Kidney (tissue), 14 donors: Measurements from ENCODE around the gene SNED1. TPM values are rescaled to one million over a fixed set of nuclear protein-coding genes. Genes with fewer than 3 reads are reported as not detected.
A peak's percentile ranks its signal among the peaks of the same experiment; 100 is the strongest.

Source experiments
- DNase-seq, 5 donors: peaks; one replicate each; pipeline ENCODE4 v3.0.0-alpha.2; 2013 to 2020
- FAIRE-seq: peaks from 2 replicates; lab custom pipeline; 2012; peaks lifted over from hg19 to GRCh38; lab: Jason Lieb, UNC
- H3K27ac ChIP-seq, 2 donors: one replicate each; pipeline ENCODE4 v1.7.0; 2013; ENCODE audit warnings: low read depth in 2 of 2, low read length in 2 of 2, inconsistent platforms in 1 of 2
- H3K27me3 ChIP-seq: one replicate; pipeline ENCODE4 v1.7.1; 2013; ENCODE audit warnings: low read length, inconsistent platforms; ENCODE audit not compliant: control insufficient read depth, insufficient read depth
- H3K36me3 ChIP-seq, 3 donors: one replicate each; pipeline versions ENCODE4 v1.7.0 to v1.7.1; 2013; ENCODE audit warnings: low read length in 3 of 3, control low read depth in 1 of 3, inconsistent platforms in 1 of 3; ENCODE audit not compliant: insufficient read depth in 3 of 3, control insufficient read depth in 2 of 3
- H3K4me1 ChIP-seq, 3 donors: one replicate each; pipeline versions ENCODE4 v1.7.0 to v1.7.1; 2013; ENCODE audit warnings: low read length in 3 of 3, inconsistent platforms in 1 of 3, low read depth in 1 of 3; ENCODE audit not compliant: control insufficient read depth in 2 of 3, insufficient read depth in 2 of 3
- H3K4me3 ChIP-seq, 3 donors: one replicate each; pipeline versions ENCODE4 v1.7.0 to v1.8.1; 2013; ENCODE audit warnings: low read length in 3 of 3, control low read depth in 1 of 3, inconsistent platforms in 1 of 3
- H3K9ac ChIP-seq, 3 donors: one replicate each; pipeline versions ENCODE4 v1.7.0 to v1.7.1; 2013; ENCODE audit warnings: low read length in 3 of 3, control low read depth in 1 of 3, inconsistent platforms in 1 of 3
- H3K9me3 ChIP-seq, 3 donors: one replicate each; pipeline versions ENCODE4 v1.7.0 to v1.7.1; 2013; ENCODE audit warnings: low read length in 3 of 3, control low read depth in 1 of 3, inconsistent platforms in 1 of 3; ENCODE audit not compliant: control insufficient read depth in 2 of 3, insufficient read depth in 1 of 3
- CTCF ChIP-seq: IDR thresholded peaks from 3 replicates; pipeline ENCODE4 v1.5.1; 2012; ENCODE audit warnings: mild to moderate bottlenecking, moderate library complexity, borderline replicate concordance; ENCODE audit not compliant: insufficient read depth; ENCODE audit errors: extremely low read depth
- intact Hi-C: fragments of 100-400 bp; cut with DNase I; formaldehyde crosslinking; loops from one replicate; pipeline ENCODE4 v1.11.1; 2022
- polyA plus RNA-seq: library from polyadenylated mRNA; stranded (reverse); fragments of 350-450 nt; fragmentation: Illumina TruSeq; extraction: RNeasy Lipid Tissue Mini Kit (QIAGEN cat#74804); gene quantifications from one replicate; pipeline ENCODE4 v1.2.3, GENCODE V29; 2014; ENCODE audit warnings: low read depth, low replicate concordance; ENCODE audit not compliant: insufficient read depth
- total RNA-seq: library from RNA; stranded (reverse); fragmentation: NEBNext Ultra II Directional; extraction: Animal tissue kit (Norgen Biotek cat#: 25700); gene quantifications from one replicate; pipeline ENCODE4 v1.2.1, GENCODE V29; 2021
- donor health status: control.
- donor health status: control.
- donor health status: control.
- donor health status: control.
- donor health status: control.
- donor health status: DM: yes; HTN: yes; CAD: no.
- donor health status: Normal renal cell carcinoma (clear cell type).

The SNED1 gene
- total and polyA plus RNA-seq, 2 donors from 2014 or later: 3.0 to 42.1 TPM

GRCh38 chr2:240983361-240983995, 14.9 kb upstream of the SNED1 start:
- H3K27ac ChIP-seq: no peak overlapping the region

DNA sequence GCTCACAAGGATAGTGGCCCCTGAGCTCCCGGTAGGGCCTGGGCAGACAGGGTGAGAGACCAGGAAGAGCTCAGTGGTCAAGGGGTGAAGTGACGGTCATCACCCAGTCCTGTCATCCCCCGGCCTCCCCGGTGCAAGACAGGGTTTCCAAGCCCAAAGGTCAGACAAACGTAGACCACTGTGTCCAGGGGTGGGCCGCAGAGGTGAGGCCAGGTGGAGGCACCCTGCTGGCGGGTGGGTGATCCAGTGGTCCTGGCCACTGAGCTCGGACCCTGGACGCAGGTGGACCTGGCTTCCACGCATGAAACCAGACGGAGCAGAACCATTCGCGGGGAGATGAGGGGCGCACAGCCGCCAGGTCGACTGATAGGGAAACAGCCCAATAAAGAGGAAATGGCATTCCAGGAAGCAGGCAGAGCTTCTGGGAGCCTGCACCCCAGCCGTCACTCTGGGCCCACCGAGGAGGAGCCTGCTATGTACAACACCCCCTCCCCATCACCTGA, 14.4 kb upstream of the SNED1 start:
- H3K9me3 ChIP-seq: peaks cover 0 to 3% (median 0%) of the 10 kb centered on the region in 3 donors
- peaks cover 0 to 15% (median 0%) of the 10 kb centered on the region in 3 donors for H3K4me1 ChIP-seq
- peak in 1 of 5 donors; percentile 66 for DNase-seq
- FAIRE-seq: no peak
- H3K27ac ChIP-seq: no peak overlapping the region
- intact Hi-C loops: no loop called here
- no peak overlapping the region for H3K9ac ChIP-seq
- H3K4me3 ChIP-seq: no peak overlapping the region
- no peak for TF ChIP-seq CTCF
- H3K27me3 ChIP-seq: no peaks in the 10 kb centered on the region
- H3K36me3 ChIP-seq: no peaks in the 10 kb centered on the region

More at GRCh38 chr2:240983361-240983995, 14.9 kb upstream of the SNED1 start:
- TF ChIP-seq CTCF: peak; percentile 45
- H3K4me3 ChIP-seq: no peak overlapping the region
- DNase-seq: peak; percentile 71 to 84 (median 74)
- peaks cover 0 to 3% (median 0%) of the 10 kb centered on the region in 3 donors for H3K9me3 ChIP-seq
- no peak for FAIRE-seq
- peaks cover 0 to 15% (median 0%) of the 10 kb centered on the region in 3 donors for H3K4me1 ChIP-seq
- no peaks in the 10 kb centered on the region for H3K27me3 ChIP-seq
- intact Hi-C loops: no loop called here
- no peaks in the 10 kb centered on the region for H3K36me3 ChIP-seq
- H3K9ac ChIP-seq: no peak overlapping the region

DNA sequence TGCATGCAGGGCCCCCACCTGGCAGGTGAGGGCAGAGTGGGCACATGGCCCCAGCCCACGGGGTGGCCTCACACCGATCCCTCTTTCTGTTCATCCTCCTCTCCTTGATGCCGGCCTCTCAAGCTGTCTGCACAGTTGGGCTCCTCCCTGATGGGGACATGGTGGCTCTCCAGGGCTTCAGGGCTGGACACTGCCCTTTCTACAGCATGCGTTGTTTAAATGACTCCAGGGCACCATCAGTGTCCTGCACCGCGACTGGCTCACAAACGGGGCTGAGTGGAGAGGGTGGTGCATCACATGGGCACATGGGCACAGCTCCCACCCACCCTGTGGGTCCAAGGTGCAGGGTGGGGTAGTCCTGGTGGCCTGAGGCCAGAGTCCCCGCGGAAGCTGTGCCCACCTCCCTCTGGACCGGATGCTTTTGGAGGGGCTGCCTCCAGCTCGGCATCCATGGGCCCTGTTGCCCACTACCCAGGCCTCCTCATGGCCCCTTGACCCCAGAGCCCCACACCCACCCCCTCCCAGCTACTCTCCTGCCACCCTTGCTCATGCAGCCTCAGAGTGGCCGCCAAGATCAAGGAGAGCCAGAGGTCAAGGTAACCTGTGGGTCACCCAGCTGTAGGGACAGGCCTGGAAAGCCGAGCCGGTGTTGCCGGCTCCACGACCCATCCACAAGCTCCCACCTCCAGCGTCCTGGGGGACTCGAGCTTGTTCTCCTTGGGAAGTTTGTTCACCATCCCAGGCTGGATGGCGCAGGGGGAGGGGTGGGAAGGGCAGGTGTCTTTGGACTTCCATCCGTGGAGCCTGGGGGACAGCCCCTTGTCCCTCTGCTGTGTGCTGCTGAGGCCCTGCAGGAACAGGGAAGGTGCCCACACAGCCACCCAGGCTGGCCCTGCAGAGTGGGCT, 12.3 kb upstream of the SNED1 start:
- H3K9ac ChIP-seq: no peak overlapping the region
- intact Hi-C loops: no loop called here
- peaks cover 0 to 3% (median 0%) of the 10 kb centered on the region in 3 donors for H3K9me3 ChIP-seq
- no peak overlapping the region for H3K4me3 ChIP-seq
- FAIRE-seq (no peak), DNase-seq (peak in 2 of 5 donors; percentile 35 to 64)
- no peaks in the 10 kb centered on the region for H3K36me3 ChIP-seq
- peaks cover 0 to 17% (median 0%) of the 10 kb centered on the region in 3 donors for H3K4me1 ChIP-seq
- H3K27me3 ChIP-seq: no peaks in the 10 kb centered on the region
- H3K27ac ChIP-seq: no peak overlapping the region
- TF ChIP-seq CTCF: no peak
